Mesenchymal stem cell (in vitro differentiated cells and primary cell): ENCODE measurements around the gene CD58.
A peak's percentile ranks its signal among the peaks of the same experiment; 100 is the strongest.
"Not testable (repeated sequence)": the region's sequence is repeated elsewhere in the genome, so short reads cannot be mapped to it uniquely, and the experiment has no call there.

Source experiments
- DNase-seq: peaks from one replicate; pipeline ENCODE4 v3.0.0-alpha.2; 2013
- H2AFZ ChIP-seq: one replicate; pipeline ENCODE4 v1.6.1; 2013; ENCODE audit warnings: low read depth, mild to moderate bottlenecking, control low read depth, inconsistent platforms, low read length, moderate library complexity
- H2AK5ac ChIP-seq: 2 replicates; pipeline ENCODE4 v1.6.1; 2013; ENCODE audit warnings: low read length, moderate library complexity, mild to moderate bottlenecking, inconsistent platforms; ENCODE audit not compliant: severe bottlenecking
- H2BK120ac ChIP-seq: one replicate; pipeline ENCODE4 v1.6.1; 2013; ENCODE audit warnings: low read depth, mild to moderate bottlenecking, inconsistent platforms, low read length, moderate library complexity
- H2BK12ac ChIP-seq, 2 experiments: one replicate each; pipeline ENCODE4 v1.6.1; 2013; ENCODE audit warnings: inconsistent platforms in 2 of 2, low read length in 2 of 2, mild to moderate bottlenecking in 2 of 2, moderate library complexity in 2 of 2, control low read depth in 1 of 2
- H2BK15ac ChIP-seq: one replicate; pipeline ENCODE4 v1.6.1; 2013; ENCODE audit warnings: mild to moderate bottlenecking, low read depth, inconsistent platforms; ENCODE audit not compliant: poor library complexity, severe bottlenecking
- H2BK5ac ChIP-seq: 2 replicates; pipeline ENCODE4 v1.6.1; 2013; ENCODE audit warnings: low read depth, mild to moderate bottlenecking, low read length, control low read depth, inconsistent platforms; ENCODE audit not compliant: poor library complexity, severe bottlenecking
- H3K14ac ChIP-seq, 2 experiments: one replicate each; pipeline ENCODE4 v1.6.1; 2013; ENCODE audit warnings: inconsistent platforms in 2 of 2, low read length in 2 of 2, control low read depth in 1 of 2, mild to moderate bottlenecking in 1 of 2, moderate library complexity in 1 of 2
- H3K18ac ChIP-seq, 2 experiments: one replicate each; pipeline ENCODE4 v1.6.1; 2013; ENCODE audit warnings: inconsistent platforms in 2 of 2, low read length in 2 of 2, control low read depth in 1 of 2, low read depth in 1 of 2, mild to moderate bottlenecking in 1 of 2
- H3K23ac ChIP-seq, 2 experiments: one replicate each; pipeline ENCODE4 v1.6.1; 2013; ENCODE audit warnings: inconsistent platforms in 2 of 2, low read length in 2 of 2, mild to moderate bottlenecking in 2 of 2, moderate library complexity in 2 of 2, control low read depth in 1 of 2
- H3K27ac ChIP-seq: 2 replicates; pipeline ENCODE4 v1.5.1; 2013; ENCODE audit warnings: mild to moderate bottlenecking, moderate library complexity, low read length, control low read depth, inconsistent platforms; ENCODE audit not compliant: poor library complexity, severe bottlenecking
- H3K27me3 ChIP-seq, 2 experiments: 2 replicates each; pipeline versions ENCODE4 v1.6.1 to v1.7.0; 2013; ENCODE audit warnings: low read length in 2 of 2, mild to moderate bottlenecking in 2 of 2, moderate library complexity in 2 of 2, control low read depth in 1 of 2, inconsistent platforms in 1 of 2; ENCODE audit not compliant: control insufficient read depth in 1 of 2, insufficient read depth in 1 of 2
- H3K36me3 ChIP-seq, 2 experiments: 2 replicates each; pipeline versions ENCODE4 v1.6.1 to v1.7.0; 2013; ENCODE audit warnings: low read length in 2 of 2, control low read depth in 1 of 2, inconsistent platforms in 1 of 2, low read depth in 1 of 2, mild to moderate bottlenecking in 1 of 2; ENCODE audit not compliant: insufficient read depth in 2 of 2, control insufficient read depth in 1 of 2
- H3K4ac ChIP-seq, 2 experiments: one replicate each; pipeline ENCODE4 v1.6.1; 2013; ENCODE audit warnings: inconsistent platforms in 2 of 2, low read length in 2 of 2, mild to moderate bottlenecking in 2 of 2, moderate library complexity in 2 of 2, control low read depth in 1 of 2, low read depth in 1 of 2
- H3K4me1 ChIP-seq: 2 replicates; pipeline ENCODE4 v1.6.1; 2013; ENCODE audit warnings: low read depth, low read length, control low read depth; ENCODE audit not compliant: control insufficient read depth, insufficient read depth
- H3K4me2 ChIP-seq: 2 replicates; pipeline ENCODE4 v1.6.1; 2013; ENCODE audit warnings: low read length, mild to moderate bottlenecking, inconsistent platforms; ENCODE audit not compliant: poor library complexity, severe bottlenecking
- H3K4me3 ChIP-seq, 2 experiments: 2 replicates each; pipeline versions ENCODE4 v1.5.1 to v1.7.0; 2013; ENCODE audit warnings: low read length in 2 of 2, mild to moderate bottlenecking in 2 of 2, control low read depth in 1 of 2, low read depth in 1 of 2; ENCODE audit not compliant: insufficient read depth in 1 of 2
- H3K79me1 ChIP-seq: replicated peaks from 2 replicates; pipeline ENCODE4 v1.6.1; 2013; ENCODE audit warnings: mild to moderate bottlenecking, control low read depth, low read length, inconsistent platforms; ENCODE audit not compliant: poor library complexity, severe bottlenecking
- H3K9ac ChIP-seq: 2 replicates; pipeline ENCODE4 v1.7.0; 2013; ENCODE audit warnings: mild to moderate bottlenecking, low read length, moderate library complexity
- H3K9me3 ChIP-seq: 2 replicates; pipeline ENCODE4 v1.7.0; 2013; ENCODE audit warnings: mild to moderate bottlenecking, low read length; ENCODE audit not compliant: control insufficient read depth
- H4K8ac ChIP-seq: one replicate; pipeline ENCODE4 v1.6.1; 2013; ENCODE audit warnings: inconsistent platforms, mild to moderate bottlenecking, low read length, moderate library complexity
- H4K91ac ChIP-seq: one replicate; pipeline ENCODE4 v1.6.1; 2013; ENCODE audit warnings: mild to moderate bottlenecking, low read length, inconsistent platforms
- WGBS: methylation state at CpG from one replicate; pipeline ENCODE4 v1.1.7; 2013; ENCODE audit warnings: mixed read lengths; 5-methylcytosine and 5-hydroxymethylcytosine counted together

The CD58 gene

GRCh38 chr1:116596742-116597307, 26.0 kb upstream of the CD58 start:
- not testable (repeated sequence) for H3K4me1 ChIP-seq, H3K18ac ChIP-seq, H2BK12ac ChIP-seq, H3K79me1 ChIP-seq, H2BK120ac ChIP-seq, H4K91ac ChIP-seq, H3K4me3 ChIP-seq, DNase-seq, H3K9ac ChIP-seq, H2AK5ac ChIP-seq, H2BK5ac ChIP-seq, H4K8ac ChIP-seq, H2AFZ ChIP-seq, H3K4me2 ChIP-seq, H3K27me3 ChIP-seq, H3K23ac ChIP-seq, H3K36me3 ChIP-seq, H2BK15ac ChIP-seq, H3K27ac ChIP-seq, H3K4ac ChIP-seq, H3K14ac ChIP-seq, H3K9me3 ChIP-seq
- WGBS, result 100% methylated on average over 3 of the region's 5 CpGs

GRCh38 chr1:116595946-116596741, 25.3 kb upstream of the CD58 start:
- not testable (repeated sequence) for H3K36me3 ChIP-seq, H3K27ac ChIP-seq, H3K4ac ChIP-seq, H2BK120ac ChIP-seq, H2BK12ac ChIP-seq, H2BK5ac ChIP-seq, H3K4me1 ChIP-seq, H3K79me1 ChIP-seq, H3K23ac ChIP-seq, H3K9ac ChIP-seq, H3K27me3 ChIP-seq, H2BK15ac ChIP-seq, H2AFZ ChIP-seq, H4K8ac ChIP-seq, H2AK5ac ChIP-seq, H4K91ac ChIP-seq, H3K18ac ChIP-seq, H3K4me2 ChIP-seq, H3K9me3 ChIP-seq, H3K14ac ChIP-seq
- peak overlapping the region in 1 of 2 experiments; percentile 66 for H3K4me3 ChIP-seq
- WGBS, result 34% methylated on average over 4 of the region's 8 CpGs
- peak; percentile 44 for DNase-seq

- WGBS, result 65% methylated on average over 3 of the region's 4 CpGs
- not testable (repeated sequence) for H3K27me3 ChIP-seq, H3K9me3 ChIP-seq, H3K4me2 ChIP-seq, H4K8ac ChIP-seq, H2BK15ac ChIP-seq, H3K23ac ChIP-seq, H3K4me3 ChIP-seq, H2BK5ac ChIP-seq, H2BK120ac ChIP-seq, H2AFZ ChIP-seq, H3K9ac ChIP-seq, H3K36me3 ChIP-seq, H3K27ac ChIP-seq, H2BK12ac ChIP-seq, H4K91ac ChIP-seq, H2AK5ac ChIP-seq, H3K4ac ChIP-seq, H3K4me1 ChIP-seq, H3K18ac ChIP-seq, H3K79me1 ChIP-seq, DNase-seq, H3K14ac ChIP-seq
Observed at GRCh38 chr1:116595065-116595840, 24.4 kb upstream of the CD58 start.

- not testable (repeated sequence) for H3K14ac ChIP-seq, H3K27me3 ChIP-seq, H2BK5ac ChIP-seq, H3K4me3 ChIP-seq, H3K23ac ChIP-seq, H2BK120ac ChIP-seq, H3K4me2 ChIP-seq, DNase-seq, H3K4ac ChIP-seq, H2BK12ac ChIP-seq, H3K36me3 ChIP-seq, H3K27ac ChIP-seq, H4K8ac ChIP-seq, H2AK5ac ChIP-seq, H2BK15ac ChIP-seq, H2AFZ ChIP-seq, H3K9me3 ChIP-seq, H3K4me1 ChIP-seq, H3K18ac ChIP-seq, H3K79me1 ChIP-seq, H4K91ac ChIP-seq, H3K9ac ChIP-seq
- WGBS, result 100% methylated on average over 1 of the region's 3 CpGs
Observed at GRCh38 chr1:116593977-116594376, 23.2 kb upstream of the CD58 start.
